NCI-H1105 (cell line): Measurements from ENCODE around the gene AKNA.

Experiments
- DNase-seq: peaks from one replicate; lab custom pipeline; 2025; lab: John Stamatoyannopoulos, UW

AKNA gene

GRCh38 chr9:114301798-114302565, 85.8 kb downstream of the AKNA start:
- no peak for DNase-seq

GRCh38 chr9:114300846-114301797, 86.7 kb downstream of the AKNA start:
- DNase-seq: no peak

GRCh38 chr9:114300153-114300845, 87.5 kb downstream of the AKNA start:
- DNase-seq: no peak

DNA sequence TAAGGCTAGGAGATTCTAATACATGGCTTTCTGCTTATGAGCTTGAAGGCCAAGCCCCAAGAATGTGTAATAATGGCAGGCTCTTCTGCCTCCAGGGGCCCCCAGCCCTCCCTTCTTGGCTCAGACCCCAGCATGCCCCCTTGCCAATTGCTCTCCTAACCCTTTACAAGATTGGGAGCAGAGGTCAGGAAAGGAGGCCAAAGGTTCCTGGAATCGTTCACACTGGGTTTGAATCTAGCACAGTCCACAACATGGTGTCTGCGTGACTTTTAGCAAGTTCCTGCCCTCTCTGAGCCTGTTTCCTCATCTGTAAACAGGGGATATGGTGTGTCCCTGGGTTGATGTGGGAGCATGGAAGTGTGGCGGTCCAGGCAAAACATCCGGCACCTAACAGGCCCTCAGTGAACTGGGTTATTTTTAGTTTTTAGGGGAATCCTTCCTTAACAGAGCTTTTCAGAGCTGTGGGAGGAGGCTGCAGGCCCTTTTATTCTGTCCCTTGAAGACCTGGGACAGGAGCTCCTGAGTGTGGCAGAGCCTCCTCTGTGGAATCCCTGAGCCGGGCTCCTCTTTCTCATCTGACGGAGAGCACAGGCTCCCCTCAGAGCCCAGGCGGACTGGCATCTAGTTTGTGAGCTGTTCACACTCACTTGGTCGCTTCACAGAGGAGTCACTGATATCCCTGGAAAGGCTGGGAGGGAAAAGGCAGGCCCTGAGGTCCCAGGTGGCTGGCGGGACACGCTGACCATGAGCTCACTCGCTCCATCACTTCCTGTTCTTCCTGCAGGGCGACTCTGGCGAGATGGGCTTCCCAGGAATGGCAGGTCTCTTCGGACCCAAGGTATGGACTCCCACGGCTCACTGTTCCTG, 88.3 kb downstream of the AKNA start:
- DNase-seq: no peak

GRCh38 chr9:114296338-114296737, 91.4 kb downstream of the AKNA start:
- DNase-seq: no peak

DNA sequence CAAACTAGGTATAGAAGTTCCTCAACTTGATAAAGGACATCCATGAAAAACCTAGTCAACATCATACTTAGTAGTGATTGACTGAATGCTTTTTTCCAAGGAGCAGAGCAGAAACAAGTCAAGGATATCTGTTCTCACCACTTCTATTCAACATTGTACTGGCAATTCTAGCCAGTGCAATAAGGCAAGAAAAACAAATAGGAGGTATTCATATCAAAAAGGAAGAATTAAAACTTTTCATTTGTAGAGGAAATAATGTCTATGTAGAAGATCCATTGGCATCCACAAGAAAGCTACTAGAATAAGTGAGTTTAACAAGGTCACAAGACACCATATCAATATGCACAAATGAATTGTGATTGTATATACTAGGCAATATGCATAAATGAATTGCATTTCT, 93.1 kb downstream of the AKNA start:
- DNase-seq: no peak

DNA sequence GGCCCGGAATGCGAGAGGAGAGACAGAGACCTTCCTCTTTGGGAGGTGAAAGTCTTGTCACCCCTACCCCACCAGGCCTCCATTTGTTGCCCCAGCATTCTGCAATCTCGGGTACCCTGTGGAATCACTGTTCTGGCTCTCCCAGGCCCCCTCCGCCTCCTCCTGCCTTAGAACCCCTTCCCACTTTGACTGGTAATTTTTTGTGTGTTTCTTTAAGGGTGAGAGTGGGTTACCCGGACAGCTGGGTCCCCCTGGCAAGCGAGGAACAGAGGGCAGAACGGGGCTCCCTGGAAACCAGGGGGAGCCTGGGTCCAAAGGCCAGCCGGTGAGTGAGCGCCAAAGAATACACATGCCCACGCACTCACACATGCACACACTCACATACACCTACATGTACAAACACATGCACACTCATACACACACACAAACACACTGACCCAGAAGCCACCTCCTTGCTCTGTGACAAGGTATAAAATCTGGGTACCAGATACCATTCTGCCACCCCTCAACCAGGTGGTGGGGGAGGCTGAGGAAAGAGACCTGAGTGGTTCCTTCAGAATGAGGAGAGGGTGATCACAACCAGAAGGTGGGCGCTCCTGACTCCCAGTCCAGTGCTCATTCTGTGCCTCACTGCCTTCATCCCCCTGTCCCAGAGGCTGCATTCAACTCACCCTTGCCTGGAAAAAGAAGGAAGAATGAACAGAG, 95.7 kb downstream of the AKNA start:
- no peak for DNase-seq

DNA sequence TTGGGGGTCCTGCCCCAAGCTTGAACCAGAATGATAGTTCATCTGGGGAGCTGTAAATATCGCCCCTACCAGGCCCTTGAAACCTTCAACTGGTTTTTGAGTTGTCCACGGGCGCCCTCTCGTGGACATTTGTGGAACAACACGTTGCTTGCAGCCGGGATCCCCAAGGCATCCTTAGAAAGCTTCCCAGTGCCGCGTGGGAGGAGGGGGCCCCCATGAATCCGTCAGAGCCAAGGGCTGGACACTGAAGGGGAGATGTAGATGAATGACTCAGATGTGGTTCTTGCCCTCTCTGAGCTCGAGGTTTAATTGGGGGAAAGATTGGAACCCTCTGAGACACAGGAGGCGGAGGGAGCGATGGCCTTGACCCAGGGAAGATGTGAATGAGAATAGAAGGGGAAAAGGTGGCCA, 96.7 kb downstream of the AKNA start:
- no peak for DNase-seq

GRCh38 chr9:114290561-114290986, 97.2 kb downstream of the AKNA start:
- DNase-seq: no peak

DNA sequence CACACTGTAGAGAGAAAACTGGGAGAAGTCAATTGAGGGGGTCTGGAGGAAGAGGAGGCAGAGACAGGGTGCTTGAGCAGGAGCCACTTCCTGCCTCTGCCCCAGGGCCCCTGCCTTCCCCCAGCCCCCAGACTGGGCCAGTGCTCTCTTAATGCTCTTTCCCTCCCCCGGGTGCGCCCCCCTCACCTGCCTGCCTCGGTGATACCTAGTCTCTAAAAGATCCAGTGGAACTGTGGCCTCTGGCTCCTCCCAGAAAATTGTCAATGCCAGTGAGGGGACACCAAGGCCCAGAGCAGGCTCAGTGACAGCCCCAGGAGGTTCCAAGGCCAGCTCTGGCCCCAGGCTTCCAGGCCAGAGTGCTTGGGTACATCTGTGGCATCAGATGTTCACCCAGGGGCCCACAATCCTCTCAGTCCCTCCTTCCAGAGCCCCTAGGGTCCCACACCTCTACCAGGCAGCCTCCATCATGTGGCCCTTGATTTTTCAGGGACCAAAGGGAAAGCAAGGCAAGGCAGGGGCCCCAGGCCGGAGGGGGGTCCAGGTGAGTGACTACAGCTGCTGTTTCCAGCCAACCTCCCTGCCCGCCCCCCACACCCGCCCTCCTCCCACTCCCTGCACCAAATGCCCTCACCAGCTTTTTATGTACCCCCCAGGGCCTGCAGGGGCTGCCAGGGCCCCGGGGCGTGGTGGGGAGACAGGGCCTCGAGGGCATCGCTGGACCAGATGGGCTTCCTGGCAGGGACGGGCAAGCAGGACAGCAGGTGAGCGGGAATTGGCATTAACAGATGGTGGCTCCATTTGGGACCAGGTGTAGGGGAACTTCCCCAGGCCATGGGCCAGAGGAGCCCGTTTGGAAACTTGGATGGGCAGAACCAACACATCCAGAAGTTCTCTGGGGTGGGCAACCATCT, 98.0 kb downstream of the AKNA start:
- no peak for DNase-seq

GRCh38 chr9:114289106-114289505, 98.7 kb downstream of the AKNA start:
- no peak for DNase-seq

GRCh38 chr9:114288193-114289091, 99.3 kb downstream of the AKNA start:
- no peak for DNase-seq

- no peak for DNase-seq
Observed at GRCh38 chr9:114287763-114288192, 100.0 kb downstream of the AKNA start.

DNA sequence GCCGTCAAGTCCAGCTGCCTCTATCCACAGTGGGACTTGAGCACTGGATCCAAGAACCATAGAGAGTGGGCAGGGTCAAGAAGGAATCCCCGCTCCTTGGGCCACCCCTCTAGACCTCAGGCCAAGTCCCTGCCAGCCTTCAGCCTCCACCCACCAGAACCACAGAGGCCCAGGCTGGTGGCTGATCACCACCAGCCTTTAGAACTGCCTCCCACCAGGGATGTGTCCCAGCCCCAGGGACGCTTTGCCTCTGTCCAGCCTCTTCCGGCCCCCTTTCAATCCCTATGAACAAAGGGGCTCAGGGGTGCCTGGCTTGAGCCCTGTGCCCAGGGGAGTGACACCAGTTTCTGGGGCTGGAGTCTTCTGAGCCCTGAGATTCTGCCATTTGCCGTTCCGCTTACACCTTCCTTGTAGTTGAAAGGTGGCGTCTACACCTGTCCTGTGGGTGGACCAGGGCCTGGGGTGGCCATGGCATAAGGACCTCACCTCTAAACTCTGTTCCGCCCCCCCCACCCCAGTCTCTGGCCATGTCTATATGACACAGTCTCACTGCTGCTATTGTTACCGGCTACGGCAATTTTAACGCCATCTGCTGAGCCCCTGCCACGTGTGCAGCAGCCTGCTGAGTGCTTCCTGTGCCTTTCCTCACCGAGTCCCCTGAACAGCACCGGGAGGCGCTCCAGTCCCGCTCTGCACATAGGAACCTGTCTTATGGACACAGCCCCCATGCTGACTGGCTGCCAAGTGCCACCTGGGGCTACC, 100.6 kb downstream of the AKNA start:
- no peak for DNase-seq

- no peak for DNase-seq
Observed at GRCh38 chr9:114286146-114286679, 101.6 kb downstream of the AKNA start.

DNA sequence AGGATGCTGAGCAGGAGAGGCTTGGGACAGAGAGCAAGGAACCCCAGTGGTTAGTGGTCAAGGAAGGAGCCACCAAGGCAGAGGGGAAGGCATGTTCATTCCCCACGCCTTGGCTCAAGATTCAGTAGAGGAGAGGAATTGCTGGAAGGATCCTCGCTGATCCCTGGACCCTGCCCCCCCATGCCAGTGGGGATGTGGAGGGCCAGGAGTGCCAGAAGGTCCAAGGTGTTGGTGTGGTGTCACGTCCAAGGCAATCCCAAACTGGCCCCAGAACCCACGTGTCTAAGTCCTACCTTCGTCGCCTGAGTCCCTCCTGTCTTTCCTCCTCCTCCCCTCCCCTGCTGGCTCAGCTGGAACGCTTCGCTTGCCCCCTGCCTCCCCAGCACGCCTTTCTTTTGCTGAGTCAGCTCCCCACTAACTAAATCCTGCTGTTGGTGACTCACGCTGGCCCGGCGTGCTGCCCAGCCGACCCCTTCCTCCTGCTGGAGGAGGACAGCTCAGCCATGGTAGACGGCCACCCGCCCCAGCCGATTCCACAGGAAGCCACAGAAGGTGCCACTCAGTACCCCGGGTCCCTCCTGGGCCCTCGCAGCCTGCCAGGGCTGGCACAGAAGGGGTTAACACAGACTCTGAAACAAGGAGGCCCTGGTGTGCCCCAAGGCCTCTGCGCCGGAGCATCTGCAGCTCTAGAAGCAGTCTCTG, 102.5 kb downstream of the AKNA start:
- no peak for DNase-seq
